GM12864 (cell line): ENCODE data around the gene CCDC120.
A peak's percentile ranks its signal among the peaks of the same experiment; 100 is the strongest.

Source experiments
- DNase-seq: peaks from one replicate; pipeline ENCODE4 v3.0.0-alpha.2; 2011; ENCODE audit warnings: low read depth
- H3K4me3 ChIP-seq: 2 replicates; pipeline ENCODE4 v1.5.1; 2011; ENCODE audit warnings: mild to moderate bottlenecking, low read depth, low read length, control low read depth
- TF ChIP-seq, protein P1 (sequence below): IDR thresholded peaks from 2 replicates; pipeline ENCODE4 v1.5.1; 2011; ENCODE audit warnings: low read depth, mild to moderate bottlenecking, moderate library complexity, low read length, control low read depth, inconsistent platforms; ENCODE audit errors: missing control alignments

The CCDC120 gene

DNA sequence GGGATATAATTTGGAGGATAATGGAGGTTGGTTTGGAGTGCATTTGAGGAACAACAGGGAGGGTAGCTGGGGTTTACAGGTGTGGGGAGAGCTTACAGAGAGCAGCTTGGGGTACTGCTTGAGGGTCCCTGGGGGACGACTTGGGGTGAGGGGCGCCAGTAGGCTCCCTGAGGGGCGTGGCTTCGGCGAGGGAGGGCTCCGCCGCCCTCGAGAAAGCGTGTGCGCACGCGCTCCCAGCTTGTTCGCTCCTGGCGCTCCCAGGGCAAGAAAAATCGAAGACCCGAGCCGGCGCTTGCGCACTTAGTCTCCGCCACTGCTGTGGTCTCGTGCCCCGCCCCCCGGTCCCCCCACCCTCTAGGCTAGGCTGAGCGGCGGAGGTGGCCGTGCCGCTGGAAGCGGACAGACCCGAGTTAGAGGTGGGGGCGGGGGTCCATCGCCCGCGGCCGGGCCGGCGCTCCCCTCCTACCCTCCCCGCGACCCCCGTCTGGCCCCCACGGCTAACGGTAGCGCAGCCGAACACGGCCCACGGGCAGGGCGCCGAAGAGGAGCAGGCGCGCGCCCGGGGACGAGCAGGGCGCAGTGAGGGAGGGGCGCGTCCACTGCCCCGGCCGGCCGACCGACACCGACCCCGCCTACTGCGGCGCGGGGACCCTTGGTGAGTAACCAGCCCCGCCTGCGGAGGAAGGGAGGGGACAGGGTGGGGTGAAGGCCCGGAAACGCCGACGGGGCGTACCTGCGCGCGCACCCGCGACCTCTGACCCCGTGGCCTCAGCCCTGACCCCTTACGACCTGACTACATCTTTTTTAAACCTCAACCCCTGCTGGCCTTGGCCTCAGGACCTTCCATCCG lies 5.4 kb upstream of the CCDC120 start:
- TF ChIP-seq, protein P1, sequence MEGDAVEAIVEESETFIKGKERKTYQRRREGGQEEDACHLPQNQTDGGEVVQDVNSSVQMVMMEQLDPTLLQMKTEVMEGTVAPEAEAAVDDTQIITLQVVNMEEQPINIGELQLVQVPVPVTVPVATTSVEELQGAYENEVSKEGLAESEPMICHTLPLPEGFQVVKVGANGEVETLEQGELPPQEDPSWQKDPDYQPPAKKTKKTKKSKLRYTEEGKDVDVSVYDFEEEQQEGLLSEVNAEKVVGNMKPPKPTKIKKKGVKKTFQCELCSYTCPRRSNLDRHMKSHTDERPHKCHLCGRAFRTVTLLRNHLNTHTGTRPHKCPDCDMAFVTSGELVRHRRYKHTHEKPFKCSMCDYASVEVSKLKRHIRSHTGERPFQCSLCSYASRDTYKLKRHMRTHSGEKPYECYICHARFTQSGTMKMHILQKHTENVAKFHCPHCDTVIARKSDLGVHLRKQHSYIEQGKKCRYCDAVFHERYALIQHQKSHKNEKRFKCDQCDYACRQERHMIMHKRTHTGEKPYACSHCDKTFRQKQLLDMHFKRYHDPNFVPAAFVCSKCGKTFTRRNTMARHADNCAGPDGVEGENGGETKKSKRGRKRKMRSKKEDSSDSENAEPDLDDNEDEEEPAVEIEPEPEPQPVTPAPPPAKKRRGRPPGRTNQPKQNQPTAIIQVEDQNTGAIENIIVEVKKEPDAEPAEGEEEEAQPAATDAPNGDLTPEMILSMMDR, result no peak
- peak; percentile 16 for DNase-seq
- H3K4me3 ChIP-seq, result peak overlapping the region; percentile 65

DNA sequence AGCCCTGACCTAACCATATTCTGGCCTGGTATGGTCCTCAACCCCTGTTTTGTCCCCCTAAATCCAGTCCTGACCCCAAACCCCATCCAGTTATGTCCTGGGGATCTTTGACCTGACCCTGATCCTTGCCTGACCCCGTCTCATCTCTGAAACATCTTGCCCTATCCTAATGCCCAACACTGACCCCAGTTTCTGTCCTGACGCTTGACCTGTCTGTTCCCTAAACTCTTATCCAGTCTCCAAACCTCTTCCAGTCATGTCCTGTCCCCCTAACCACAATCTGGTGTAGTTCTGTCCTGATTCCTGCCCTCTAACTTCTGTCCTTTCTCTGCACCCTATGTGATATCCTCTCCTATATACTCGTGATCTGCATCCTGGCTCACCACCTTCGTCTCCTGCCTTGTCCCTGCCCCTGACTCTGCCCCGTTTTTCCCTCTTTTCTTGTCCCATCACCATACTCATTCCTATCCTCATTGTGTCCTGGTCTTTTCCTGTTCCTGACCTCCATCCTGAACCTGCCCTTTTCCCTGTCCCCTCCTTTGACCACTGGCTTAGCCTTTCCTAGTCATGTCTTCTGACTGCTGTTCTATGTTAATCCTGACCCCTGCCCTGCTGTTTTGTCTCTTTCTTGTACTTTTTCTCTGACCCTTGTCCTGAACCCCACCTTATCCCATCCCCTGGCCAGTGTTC lies 4.6 kb upstream of the CCDC120 start:
- TF ChIP-seq, protein P1, result no peak
- no peak for DNase-seq
- peak overlapping the region; percentile 65 for H3K4me3 ChIP-seq

DNA sequence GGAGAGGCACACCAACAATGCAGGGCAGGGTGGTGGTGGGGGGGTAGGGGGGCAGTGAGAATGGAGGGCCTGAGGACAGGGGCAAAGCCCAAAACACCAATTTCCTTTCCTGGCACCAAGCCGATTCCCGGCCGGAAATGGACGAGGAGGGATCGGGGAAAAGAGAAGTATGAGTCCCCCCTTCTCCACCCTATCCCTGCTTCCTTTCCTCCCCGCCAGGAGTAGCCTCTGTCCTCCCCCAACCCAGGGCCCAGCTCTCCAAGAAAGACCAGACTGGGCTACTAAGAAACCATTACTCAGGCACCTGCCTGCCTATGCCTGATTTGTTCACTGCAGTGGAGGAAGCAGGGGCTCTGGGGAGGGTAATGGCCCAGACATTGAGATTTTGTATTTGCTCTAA lies 402 bp downstream of the CCDC120 start:
- no peak overlapping the region for H3K4me3 ChIP-seq
- no peak for DNase-seq
- TF ChIP-seq, protein P1, result no peak

DNA sequence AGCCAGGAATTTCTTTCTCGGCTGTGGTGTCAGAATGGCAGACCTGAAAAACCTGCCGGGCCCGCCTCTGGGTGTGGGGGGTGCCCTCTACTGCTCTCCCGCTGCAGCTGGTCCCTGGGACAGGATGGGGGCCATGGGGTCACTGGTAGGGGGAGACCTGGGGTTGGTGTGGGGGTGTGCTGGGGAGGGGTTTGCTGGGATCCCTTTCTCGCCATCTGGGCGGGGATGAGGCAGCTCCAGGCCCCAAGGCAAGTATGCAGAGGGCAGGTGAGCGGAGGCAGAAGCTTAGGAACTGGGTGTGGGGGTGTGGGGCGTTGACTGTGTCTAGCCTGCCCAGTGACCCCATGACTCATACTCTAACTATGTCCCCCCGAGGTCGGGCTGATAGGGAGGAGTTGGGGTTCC lies 884 bp downstream of the CCDC120 start:
- TF ChIP-seq, protein P1, result no peak
- no peak for DNase-seq
- H3K4me3 ChIP-seq, result no peak overlapping the region

DNA sequence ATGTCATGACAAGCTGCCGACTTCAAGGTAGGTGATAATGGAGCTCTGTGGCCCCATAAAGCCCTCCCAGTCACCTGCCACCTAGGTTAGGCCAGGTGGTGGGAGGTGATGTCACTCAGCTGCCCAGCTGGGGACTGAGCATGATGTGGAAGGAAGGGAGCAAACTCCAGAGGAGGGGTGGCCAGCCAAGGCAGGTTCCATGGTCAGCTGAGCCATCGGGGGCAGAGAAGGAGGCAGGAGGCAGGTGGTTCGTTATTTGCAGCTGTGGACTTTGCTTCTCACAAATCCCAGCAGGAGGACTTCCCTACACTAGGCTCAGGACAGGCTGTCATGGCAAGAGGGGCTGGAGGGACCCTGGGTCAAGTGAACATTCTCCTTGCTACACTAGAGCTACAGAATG lies 2.1 kb downstream of the CCDC120 start:
- TF ChIP-seq, protein P1, result no peak
- H3K4me3 ChIP-seq, result no peak overlapping the region
- DNase-seq, result no peak

DNA sequence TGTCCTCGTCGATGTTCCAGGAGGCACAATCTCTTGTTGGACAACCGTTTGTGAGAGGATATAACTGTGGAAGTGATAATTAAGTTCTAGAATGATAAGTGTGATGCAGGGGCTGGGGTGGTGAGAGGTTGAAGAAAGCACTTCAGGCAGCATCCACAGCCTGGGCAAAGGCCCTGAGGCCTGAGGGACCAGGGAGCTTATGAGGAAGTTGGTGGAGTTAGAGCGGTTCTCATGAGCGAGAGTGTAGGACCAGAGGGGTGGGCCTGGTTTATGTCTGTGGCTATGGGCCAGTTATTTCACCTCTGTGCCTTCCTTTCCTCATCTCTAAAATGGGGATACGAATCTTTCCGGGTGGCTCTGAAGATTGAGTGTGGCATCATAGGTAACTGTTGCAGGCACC lies 2.7 kb downstream of the CCDC120 start:
- TF ChIP-seq, protein P1, result no peak
- DNase-seq, result no peak
- H3K4me3 ChIP-seq, result no peak overlapping the region
